Uterus (tissue), 4 donors: ENCODE results near the gene RUSF1. TPM values are rescaled to one million over a fixed set of nuclear protein-coding genes. Genes with fewer than 3 reads are reported as not detected.

Experiments
- DNase-seq, 2 donors: peaks; one replicate each; pipeline ENCODE4 v3.0.0-alpha.2; 2019 to 2020
- H3K27ac ChIP-seq, 2 donors: fragments of 200-600 bp; sonication (generic); 1 replicate in 1 of 2; 2 replicates in 1 of 2; pipeline ENCODE4 v1.5.1; 2016 to 2018
- H3K27me3 ChIP-seq, 2 donors: fragments of 200-600 bp; sonication (generic); one replicate each; pipeline ENCODE4 v1.5.1; 2018 to 2019; ENCODE audit warnings: control low read depth in 1 of 2
- H3K36me3 ChIP-seq, 2 donors: fragments of 200-600 bp; sonication (generic); one replicate each; pipeline ENCODE4 v1.5.1; 2019; ENCODE audit warnings: control low read depth in 1 of 2
- H3K4me1 ChIP-seq, 2 donors: fragments of 200-600 bp; sonication (generic); one replicate each; pipeline ENCODE4 v1.5.1; 2018 to 2019; ENCODE audit warnings: control low read depth in 1 of 2
- H3K4me3 ChIP-seq, 2 donors: fragments of 200-600 bp; sonication (generic); 1 replicate in 1 of 2; 2 replicates in 1 of 2; pipeline ENCODE4 v1.5.1; 2018 to 2019; ENCODE audit warnings: mild to moderate bottlenecking in 1 of 2
- H3K9me3 ChIP-seq, 2 donors: fragments of 200-600 bp; sonication (generic); one replicate each; pipeline ENCODE4 v1.5.1; 2019; ENCODE audit warnings: control low read depth in 1 of 2
- POLR2A ChIP-seq, 2 donors: fragments of 450-650 bp; IDR thresholded peaks; one replicate each; pipeline ENCODE4 v1.6.1; 2016; ENCODE audit warnings: antibody characterized with exemption in 2 of 2, mild to moderate bottlenecking in 1 of 2, moderate library complexity in 1 of 2
- intact Hi-C: fragments of 100-400 bp; cut with DNase I; formaldehyde crosslinking; loops from one replicate; pipeline ENCODE4 v1.15.1; 2023; ENCODE audit warnings: low total_unique reads
- total RNA-seq, 4 donors: library from RNA; depleted of rRNA in 3 of 4; stranded (reverse); fragments of >200 nt in 3 of 4; gene quantifications; one replicate each; pipeline versions ENCODE4 v1.1.0 to v1.2.4, GENCODE V29; 2014 to 2023
- TF ChIP-seq, protein P1 (sequence below), 4 experiments: fragments of 200-600 bp in 2 of 4; fragments of 450-650 bp in 2 of 4; sonication (generic) in 2 of 4; IDR thresholded peaks; one replicate each; pipeline ENCODE4 v1.5.1; 2016 to 2019; ENCODE audit warnings: antibody characterized with exemption in 4 of 4, mild to moderate bottlenecking in 2 of 4, moderate library complexity in 1 of 4
- donor health status: DM: yes; HTN: yes; CAD: no.

RUSF1 gene
- total RNA-seq, 4 donors from 2014 or later, result 19.2 to 93.5 (median 82.9) TPM

DNA sequence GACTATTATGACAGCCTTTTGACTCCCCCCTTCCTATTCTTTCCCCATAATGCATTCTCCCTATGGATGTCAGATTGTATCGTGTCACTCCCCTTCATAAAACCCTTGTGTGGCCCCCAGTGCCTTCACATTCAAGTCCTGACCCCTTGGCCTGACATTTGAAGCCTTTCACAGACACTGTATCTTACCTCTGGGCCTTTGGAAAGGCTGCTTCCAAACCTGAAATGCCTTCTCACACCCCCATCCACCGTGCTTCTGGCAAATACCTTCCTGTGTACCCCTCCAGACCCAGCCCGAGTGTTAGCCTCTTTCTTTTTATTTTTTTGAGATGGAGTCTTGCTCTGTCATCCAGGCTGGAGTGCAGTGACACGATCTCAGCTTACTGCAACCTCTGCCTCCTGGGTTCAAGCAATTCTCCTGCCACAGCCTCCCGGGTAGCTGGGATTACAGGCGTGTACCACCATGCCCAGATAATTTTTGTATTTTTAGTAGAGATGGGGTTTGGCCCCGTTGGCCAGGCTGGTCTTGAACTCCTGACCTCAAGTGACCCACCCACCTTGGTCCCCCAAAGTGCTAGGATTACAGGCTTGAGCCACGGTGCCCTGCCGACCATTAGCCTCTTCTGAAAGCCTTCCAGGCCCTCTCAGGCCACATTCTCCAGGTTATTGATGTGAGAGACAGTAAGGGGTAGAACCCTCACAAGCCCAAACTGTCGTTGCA, 46.8 kb downstream of the RUSF1 start:
- Histone ChIP-seq H3K27me3 (no peaks in the 10 kb centered on the region), H3K36me3 (no peaks in the 10 kb centered on the region), H3K27ac (no peak overlapping the region), H3K4me1 (peaks cover 0 to 16% of the 10 kb centered on the region in 2 donors), H3K4me3 (no peak overlapping the region), H3K9me3 (no peaks in the 10 kb centered on the region)
- DNase-seq, result no peak
- intact Hi-C loops, result no loop called here
- no peak for TF ChIP-seq POLR2A (IDR thresholded peaks at IDR 0.05)
- TF ChIP-seq, protein P1, sequence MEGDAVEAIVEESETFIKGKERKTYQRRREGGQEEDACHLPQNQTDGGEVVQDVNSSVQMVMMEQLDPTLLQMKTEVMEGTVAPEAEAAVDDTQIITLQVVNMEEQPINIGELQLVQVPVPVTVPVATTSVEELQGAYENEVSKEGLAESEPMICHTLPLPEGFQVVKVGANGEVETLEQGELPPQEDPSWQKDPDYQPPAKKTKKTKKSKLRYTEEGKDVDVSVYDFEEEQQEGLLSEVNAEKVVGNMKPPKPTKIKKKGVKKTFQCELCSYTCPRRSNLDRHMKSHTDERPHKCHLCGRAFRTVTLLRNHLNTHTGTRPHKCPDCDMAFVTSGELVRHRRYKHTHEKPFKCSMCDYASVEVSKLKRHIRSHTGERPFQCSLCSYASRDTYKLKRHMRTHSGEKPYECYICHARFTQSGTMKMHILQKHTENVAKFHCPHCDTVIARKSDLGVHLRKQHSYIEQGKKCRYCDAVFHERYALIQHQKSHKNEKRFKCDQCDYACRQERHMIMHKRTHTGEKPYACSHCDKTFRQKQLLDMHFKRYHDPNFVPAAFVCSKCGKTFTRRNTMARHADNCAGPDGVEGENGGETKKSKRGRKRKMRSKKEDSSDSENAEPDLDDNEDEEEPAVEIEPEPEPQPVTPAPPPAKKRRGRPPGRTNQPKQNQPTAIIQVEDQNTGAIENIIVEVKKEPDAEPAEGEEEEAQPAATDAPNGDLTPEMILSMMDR (IDR thresholded peaks at IDR 0.05), result no peak

- Histone ChIP-seq H3K4me3 (peak overlapping the region in 1 of 2 donors; percentile 38), H3K9me3 (no peaks in the 10 kb centered on the region), H3K27me3 (no peaks in the 10 kb centered on the region), H3K36me3 (no peaks in the 10 kb centered on the region), H3K27ac (peak overlapping the region; percentile 98 to 100), H3K4me1 (peaks cover 0 to 17% of the 10 kb centered on the region in 2 donors)
- DNase-seq, result no peak
- intact Hi-C loops, result no loop called here
- TF ChIP-seq POLR2A (IDR thresholded peaks at IDR 0.05), result no peak
- TF ChIP-seq, protein P1 (IDR thresholded peaks at IDR 0.05), result peak in 3 of 4 experiments; percentile 28 to 50 (median 48)
Observed at GRCh38 chr16:31460582-31461002, 47.6 kb downstream of the RUSF1 start.

- H3K4me1 ChIP-seq, result peaks cover 0 to 17% of the 10 kb centered on the region in 2 donors
- intact Hi-C loops, result no loop called here
Observed at GRCh38 chr16:31459687-31460581, 48.3 kb downstream of the RUSF1 start.

DNA sequence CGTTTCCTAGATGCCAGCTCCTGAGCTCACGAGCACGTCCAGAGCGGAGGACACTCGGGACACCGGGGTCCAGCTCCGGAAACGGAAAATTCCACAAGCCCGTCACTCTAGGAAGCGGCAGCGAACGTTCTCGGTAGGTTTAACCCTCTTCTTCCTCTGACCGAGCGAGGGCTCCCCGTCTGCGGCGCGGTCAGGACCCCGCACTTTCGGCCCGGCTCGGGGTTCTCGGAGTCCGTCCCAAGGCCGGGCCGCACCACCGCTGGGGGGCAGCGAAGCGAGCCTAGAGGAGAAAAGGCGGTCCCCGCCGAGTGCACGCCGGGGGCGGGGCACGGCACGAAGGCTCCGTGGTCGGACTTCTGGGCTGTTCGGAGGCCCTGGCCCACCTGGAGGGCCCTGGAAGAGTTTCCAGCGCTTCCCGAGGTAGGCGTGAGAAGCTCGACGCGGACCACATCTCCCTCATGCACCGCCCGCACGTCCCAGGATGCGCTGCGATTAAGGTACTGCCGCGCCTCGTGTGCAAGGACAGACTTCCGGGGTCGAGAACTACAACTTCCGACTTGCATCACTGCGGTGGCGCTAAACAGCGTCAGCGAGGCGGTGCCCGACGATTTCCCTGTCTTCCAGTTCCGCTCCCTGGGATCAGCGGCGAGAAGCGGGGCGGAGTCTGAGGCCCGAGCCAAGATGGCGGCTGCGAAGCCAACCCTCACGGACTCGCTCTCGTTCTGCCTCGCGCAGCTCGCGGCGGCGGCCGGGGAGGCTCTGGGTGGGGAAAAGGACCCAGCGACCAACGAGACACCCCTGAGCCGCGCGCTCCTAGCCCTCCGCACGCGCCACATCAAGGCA, 49.1 kb downstream of the RUSF1 start, which contains the start of gene ARMC5:
ARMC5 (plus strand) TSS at position 658 of the 843 bp plus-strand sequence; CDS start at position 682, 24 bp downstream.
- Histone ChIP-seq H3K9me3 (no peaks in the 10 kb centered on the region), H3K4me1 (peaks cover 0 to 17% of the 10 kb centered on the region in 2 donors), H3K27me3 (no peaks in the 10 kb centered on the region), H3K27ac (peak within 1 kb of the TSS; percentile 98 to 100), H3K36me3 (no peaks in the 10 kb centered on the region), H3K4me3 (peak within 1 kb of the TSS; percentile 85 to 97)
- intact Hi-C loops, result no loop called here
- TF ChIP-seq, protein P1 (IDR thresholded peaks at IDR 0.05), result peak; percentile 61 to 79 (median 76)
- TF ChIP-seq POLR2A (IDR thresholded peaks at IDR 0.05), result peak in 1 of 2 donors; percentile 78
- DNase-seq, result peak; percentile 96 to 98

More at GRCh38 chr16:31459687-31460581, 48.3 kb downstream of the RUSF1 start:
- Histone ChIP-seq H3K27me3 (no peaks in the 10 kb centered on the region), H3K4me3 (peak overlapping the region; percentile 85 to 97), H3K36me3 (no peaks in the 10 kb centered on the region), H3K27ac (peak overlapping the region; percentile 98 to 100), H3K9me3 (no peaks in the 10 kb centered on the region)
- peak; percentile 100 for DNase-seq
- TF ChIP-seq POLR2A (IDR thresholded peaks at IDR 0.05), result peak in 1 of 2 donors; percentile 62
- TF ChIP-seq, protein P1 (IDR thresholded peaks at IDR 0.05), result peak in 1 of 4 experiments; percentile 18
